GM19438 (cell line): Measurements from ENCODE around the gene COL6A3.

Experiments used
- ATAC-seq: cut with Tn5 transposase; IDR thresholded peaks from one replicate; pipeline ENCODE4 v1.9.1; 2021; ENCODE audit warnings: low read depth; ENCODE audit not compliant: unreplicated experiment

The COL6A3 gene

DNA sequence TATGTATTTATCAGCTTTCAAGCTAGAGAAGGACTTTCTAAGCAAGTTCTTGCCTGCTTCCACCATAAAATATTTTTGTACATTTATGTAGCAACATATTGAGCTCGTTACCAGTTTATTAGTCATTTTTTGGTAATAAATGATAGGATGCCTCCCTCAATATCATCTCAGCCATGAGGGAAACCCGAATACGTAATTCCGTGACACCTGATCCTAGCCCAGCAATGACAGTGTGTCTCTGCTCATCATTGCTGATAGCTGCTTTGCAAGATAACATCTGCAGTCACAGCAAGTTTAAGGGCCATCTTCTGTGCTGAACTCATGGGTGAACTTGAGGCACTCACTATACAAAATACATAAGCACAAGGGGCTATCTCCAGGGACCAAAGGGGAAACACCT lies 62.2 kb downstream of the COL6A3 start:
- no peak for ATAC-seq

DNA sequence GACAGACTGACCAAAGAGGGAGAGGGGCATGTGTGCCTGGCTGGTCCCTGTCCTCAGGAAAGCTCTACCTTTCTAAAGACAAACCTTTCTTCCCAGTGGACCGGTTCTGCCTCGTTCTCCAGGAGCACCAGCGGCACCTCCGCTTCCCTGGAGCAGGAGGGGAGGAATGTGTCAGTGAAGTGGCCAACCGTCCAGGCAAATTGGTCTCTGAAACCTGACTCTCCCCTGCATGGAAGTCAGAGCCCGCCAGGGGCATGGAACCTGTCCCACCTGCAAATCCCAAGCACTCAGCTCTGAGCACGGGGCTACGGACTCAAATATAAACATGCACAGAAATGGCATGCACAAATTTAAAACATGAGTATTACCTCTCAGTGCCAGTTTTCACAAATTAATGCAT lies 62.9 kb downstream of the COL6A3 start:
- ATAC-seq: no peak

DNA sequence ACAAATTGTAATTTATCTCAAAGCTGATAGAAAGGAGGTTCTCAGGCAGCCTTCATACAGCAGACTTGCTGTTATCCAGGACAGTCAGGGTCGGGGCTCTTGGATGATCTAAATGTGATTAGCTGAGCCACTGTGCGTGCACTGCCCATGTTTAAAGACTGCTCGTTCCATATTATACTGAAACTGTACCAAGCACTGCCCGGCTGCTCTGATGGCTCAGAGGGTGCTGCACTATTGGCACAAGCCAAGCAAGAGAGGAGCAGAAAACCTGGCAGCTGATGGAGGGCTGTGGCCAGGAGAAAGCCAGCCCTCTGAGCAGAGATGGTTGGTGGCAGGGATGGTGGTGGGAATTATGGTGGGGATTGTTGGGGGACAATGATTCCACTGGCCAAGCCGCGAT lies 63.4 kb downstream of the COL6A3 start:
- ATAC-seq: no peak

DNA sequence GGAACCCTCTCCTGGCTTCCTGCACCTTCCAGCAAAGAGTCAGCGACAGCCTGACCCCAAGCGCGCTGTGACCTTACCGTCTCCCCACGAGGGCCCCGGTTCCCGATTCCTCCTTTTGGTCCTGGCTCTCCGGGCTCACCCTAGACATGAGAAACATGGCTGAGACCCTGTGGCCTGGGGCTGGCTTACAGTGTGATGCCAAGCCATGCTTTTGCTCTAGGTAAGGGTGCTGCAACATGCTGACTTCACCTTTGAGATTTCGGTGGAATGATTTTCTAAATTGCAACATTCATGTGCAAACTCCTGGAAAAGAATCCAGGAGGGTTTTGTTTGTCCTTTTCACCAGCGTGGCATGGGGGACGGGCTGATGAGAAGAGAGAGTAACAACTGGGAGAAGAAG lies 63.9 kb downstream of the COL6A3 start:
- ATAC-seq: no peak

DNA sequence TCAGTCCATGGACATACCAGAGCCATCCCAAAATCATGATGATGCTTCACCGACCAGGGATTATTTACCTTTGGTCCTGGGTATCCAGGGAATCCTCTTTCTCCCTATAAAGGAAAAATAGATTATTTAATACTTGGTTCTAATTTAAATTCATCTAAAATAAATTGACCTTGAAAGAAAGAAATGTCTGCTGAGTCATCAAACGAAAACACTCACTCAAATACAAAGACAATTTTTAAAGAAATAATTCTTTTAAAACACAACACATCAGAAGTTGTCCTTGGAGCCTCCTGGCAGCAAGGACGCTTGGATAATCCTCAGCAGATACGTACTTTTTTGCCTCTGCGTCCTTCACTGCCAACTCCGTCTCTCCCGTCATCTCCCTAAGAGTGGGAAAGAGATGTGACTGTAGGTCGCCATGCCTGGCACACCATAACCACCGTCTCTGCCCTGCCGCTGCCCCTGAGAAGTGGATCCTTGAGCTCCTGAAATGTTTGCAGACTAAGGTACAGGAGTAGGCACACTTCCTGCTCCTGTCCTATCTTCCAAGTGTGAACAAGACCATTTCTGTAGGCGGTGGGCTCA lies 65.6 kb downstream of the COL6A3 start:
- no peak for ATAC-seq

DNA sequence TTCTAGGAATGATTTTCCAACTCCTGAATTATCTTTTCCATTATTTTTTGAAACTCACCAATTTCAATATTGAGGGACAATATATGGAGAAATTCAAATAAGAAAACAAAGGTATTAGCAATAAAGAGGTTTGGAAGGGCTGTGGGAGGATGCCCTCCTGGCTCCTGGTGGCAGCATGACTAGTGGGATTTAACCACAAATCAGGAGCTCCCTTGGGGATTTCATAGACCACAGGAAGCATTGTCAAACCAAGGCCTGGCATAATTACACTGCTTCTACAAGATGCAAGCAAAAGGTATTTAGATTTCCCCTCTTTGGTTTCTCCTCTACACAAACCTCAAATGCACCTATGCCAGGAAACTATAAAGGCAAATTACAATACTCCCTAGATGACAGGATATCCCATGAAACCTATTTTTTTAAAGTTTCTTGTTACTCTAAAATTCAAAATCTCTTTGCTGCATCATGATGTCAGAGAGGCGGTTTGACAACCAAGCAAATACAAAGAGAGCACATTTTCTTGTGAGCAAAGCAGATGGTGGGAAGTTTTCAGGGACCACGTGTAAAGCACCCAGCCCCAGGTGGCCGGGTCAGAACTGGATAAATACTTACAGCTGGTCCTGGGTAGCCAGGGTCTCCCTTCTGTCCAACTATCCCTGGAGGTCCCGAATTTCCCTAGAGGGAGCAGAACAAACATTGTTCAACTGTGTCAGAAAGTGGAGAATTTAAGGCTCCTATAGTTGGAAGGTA lies 67.9 kb downstream of the COL6A3 start:
- ATAC-seq: no peak

- ATAC-seq: no peak
Measured at GRCh38 chr2:237345411-237345810, 68.6 kb downstream of the COL6A3 start.

DNA sequence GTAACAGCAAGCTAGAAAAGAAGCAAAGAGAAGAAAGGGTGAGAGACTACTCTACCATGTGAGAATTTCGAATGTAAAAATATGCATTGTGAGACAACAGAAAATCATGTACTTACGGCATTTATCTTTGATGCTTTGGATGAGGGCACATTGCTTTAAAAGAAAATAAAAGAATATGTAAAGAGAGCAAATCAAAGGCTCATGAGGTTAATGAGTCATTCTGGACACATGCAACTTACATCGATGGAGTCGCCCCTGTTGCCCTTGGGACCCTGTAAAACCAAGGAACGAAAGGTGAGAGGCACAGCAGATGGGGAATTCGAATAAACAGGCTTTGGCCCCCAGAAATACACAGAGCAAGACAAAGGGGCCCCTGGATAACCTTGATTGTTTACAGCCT lies 69.0 kb downstream of the COL6A3 start:
- no peak for ATAC-seq

- no peak for ATAC-seq
Measured at GRCh38 chr2:237343993-237344392, 70.0 kb downstream of the COL6A3 start.

- no peak for ATAC-seq
Measured at GRCh38 chr2:237341872-237342271, 72.1 kb downstream of the COL6A3 start.

GRCh38 chr2:237337586-237337985 lies 76.4 kb downstream of the COL6A3 start:
- no peak for ATAC-seq

DNA sequence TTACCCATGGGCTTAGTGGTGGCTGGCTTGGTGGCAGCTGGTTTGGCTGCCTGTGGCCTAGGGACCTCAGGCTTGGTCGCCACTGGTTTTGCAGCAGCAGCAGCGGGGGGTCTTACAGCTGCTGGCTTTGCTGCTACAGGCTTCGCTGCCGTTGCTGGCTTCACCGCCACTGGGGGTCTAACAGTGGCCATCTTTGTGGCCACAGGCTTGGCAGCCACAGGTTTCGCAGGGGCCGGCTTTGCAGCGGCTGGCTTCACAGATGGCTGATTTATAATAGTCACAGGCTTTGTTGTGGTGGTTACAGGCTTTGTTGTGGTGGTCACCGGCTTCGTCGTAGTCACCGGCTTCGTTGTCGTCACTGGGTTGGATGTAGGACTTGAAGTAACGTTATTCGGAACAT lies 77.8 kb downstream of the COL6A3 start:
- no peak for ATAC-seq

DNA sequence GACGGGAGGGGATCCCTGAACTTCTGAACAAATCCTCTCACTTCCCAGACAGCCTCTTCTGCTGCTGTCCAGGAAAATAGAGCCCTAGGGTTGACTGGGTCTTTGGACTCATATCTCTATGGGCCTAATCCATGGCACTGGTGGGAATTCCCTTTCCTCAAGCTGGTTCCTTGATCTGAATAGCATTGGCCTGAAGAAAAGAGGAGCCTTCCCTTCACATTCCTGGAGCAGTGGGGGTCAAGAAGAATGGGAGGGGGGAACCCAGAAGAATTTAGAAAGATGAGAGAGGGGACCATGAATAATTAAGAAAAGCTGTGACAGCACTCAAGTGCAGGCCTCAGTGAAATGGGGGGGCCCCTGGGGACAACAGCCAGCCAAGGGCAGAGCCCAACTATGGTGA lies 80.2 kb downstream of the COL6A3 start:
- no peak for ATAC-seq

DNA sequence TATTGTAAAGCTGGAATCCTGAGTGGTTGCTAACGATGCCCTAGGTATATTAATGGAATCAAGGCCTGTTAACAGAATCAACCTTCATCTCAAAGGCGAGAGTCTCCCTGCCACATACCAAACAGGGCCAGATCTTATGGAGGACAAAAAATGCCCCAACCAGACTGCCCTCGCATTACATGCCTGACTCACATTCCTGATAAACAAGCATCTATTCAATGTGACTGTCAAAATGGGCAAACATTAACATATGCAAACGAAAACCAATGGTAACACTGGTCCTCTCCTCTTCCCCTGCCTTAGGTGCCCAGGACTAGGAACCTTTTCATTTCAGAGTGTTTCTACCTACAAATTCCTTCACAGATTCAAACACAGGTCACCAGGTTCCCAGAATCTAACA lies 83.4 kb downstream of the COL6A3 start:
- no peak for ATAC-seq

GRCh38 chr2:237327175-237327950 lies 86.6 kb downstream of the COL6A3 start:
- ATAC-seq: no peak

DNA sequence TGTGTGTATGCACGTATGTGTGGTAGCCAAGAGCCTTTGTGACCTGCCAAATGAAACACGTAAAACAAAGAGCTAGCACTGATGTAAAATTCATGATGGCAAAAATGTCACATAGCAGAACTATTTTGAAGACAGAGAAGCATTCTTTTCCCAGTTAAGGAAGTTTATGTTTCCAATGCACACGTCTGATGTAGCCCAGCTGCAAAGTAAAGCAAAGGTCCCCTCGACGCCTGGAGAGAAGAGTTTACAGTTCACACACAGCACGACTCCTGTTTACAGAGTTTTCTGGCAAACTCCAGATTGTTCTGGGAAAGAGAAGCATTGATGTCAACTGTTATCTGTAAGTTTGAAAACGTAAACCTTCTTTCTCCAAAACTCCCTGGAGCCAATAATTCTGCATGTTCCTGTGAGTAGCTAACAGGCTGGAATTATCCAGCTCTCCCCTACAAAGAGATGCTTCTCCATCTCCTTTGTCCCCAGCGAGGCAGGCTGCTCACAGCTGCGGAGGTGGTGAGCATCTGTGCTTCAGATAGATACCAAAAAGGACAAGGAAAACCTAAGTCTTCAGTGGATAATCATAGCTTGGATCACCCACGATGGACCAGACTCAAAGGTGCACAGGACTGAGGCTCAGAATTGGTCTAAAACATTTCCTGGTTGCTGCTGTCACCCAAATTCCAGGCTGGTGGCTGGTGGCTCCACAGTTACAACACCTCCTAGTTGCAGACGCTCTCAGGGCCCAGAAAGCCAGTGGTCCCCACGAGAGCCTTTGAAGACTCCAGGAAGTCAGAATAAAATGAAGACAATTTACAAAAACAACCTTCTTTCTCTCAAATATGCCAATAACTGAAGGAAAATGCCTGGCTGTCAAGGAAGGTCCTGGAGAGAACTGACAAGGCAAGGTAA lies 87.4 kb downstream of the COL6A3 start:
- no peak for ATAC-seq

GRCh38 chr2:237324837-237325236 lies 89.1 kb downstream of the COL6A3 start:
- ATAC-seq: no peak

DNA sequence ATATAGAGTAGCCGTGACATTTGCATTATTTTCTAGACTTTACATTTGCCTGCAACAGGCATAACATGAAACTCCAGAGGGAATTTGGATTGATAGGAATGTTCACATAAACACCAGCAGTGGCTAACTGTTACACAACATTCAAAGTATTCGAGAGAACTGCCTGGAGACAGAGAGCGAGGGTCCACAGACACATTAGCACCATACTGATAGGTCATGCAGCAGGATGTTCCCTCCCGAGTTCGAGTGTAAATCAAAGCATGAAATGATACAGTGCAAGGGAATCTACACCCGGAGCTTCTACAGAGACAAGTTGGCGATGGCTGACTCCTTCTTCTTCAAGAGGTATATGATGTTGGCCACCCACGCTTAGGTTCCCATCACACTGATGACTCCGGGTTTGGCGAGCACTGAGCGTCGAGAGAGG lies 89.5 kb downstream of the COL6A3 start:
- ATAC-seq: no peak

- ATAC-seq: no peak
Measured at GRCh38 chr2:237323656-237324055, 90.3 kb downstream of the COL6A3 start.

GRCh38 chr2:237322564-237322963 lies 91.4 kb downstream of the COL6A3 start:
- no peak for ATAC-seq

DNA sequence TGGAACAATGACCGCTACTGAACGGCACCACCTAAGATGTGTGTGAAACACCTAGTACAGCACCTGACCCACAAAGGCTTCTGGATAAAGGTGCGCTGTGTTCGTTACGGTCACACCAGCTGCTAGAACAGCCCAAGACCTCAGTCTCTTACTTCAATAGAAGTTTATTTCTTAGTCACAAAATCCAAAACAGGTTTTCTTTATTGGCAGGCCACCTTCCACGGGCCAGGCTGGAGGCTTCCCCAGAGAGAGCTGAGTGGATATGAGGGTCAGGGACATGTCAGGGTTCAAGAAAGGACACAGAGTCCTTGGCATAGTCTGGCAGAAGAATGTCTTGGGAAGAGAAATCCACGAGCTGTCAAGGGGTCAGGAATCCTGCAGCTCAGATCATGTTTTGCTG lies 92.2 kb downstream of the COL6A3 start:
- ATAC-seq: no peak
